K562 (cell line): Measurements from ENCODE around the gene STXBP4.

Experiments
- CREB1 ChIP-seq, 2 experiments: sonication (generic) in 1 of 2; formaldehyde crosslinking in 1 of 2; IDR thresholded peaks; 2 replicates each; pipeline versions ENCODE4 v1.6.1 to v1.8.0; 2012 to 2022; ENCODE audit warnings: inconsistent platforms in 1 of 2, mild to moderate bottlenecking in 1 of 2, missing genetic modification reagents in 1 of 2, moderate library complexity in 1 of 2
- FOXJ3 ChIP-seq: sonication (generic); formaldehyde crosslinking; IDR thresholded peaks from 2 replicates; pipeline ENCODE4 v1.4.0; 2020; ENCODE audit warnings: mild to moderate bottlenecking, missing genetic modification reagents
- HDAC2 ChIP-seq: fragments of 450-650 bp; IDR thresholded peaks from 2 replicates; pipeline ENCODE4 v1.6.1; 2016; ENCODE audit warnings: mild to moderate bottlenecking
- PHB2 ChIP-seq: fragments of 450-650 bp; IDR thresholded peaks from 2 replicates; pipeline ENCODE4 v1.6.1; 2017; ENCODE audit warnings: low read depth
- POLR2A ChIP-seq: fragments of 450-650 bp; conservative IDR thresholded peaks from 2 replicates; pipeline ENCODE4 v1.6.1; 2016
- PRPF4 ChIP-seq: fragments of 200-400 bp; formaldehyde crosslinking; IDR thresholded peaks from one replicate; pipeline ENCODE4 v1.6.1; 2017; ENCODE audit warnings: low read length, low read depth, mild to moderate bottlenecking; ENCODE audit not compliant: insufficient read depth, poor library complexity, severe bottlenecking
- TAF1 ChIP-seq: IDR thresholded peaks from 2 replicates; pipeline ENCODE4 v1.6.1; 2011; ENCODE audit warnings: mild to moderate bottlenecking, low read length, moderate library complexity; ENCODE audit not compliant: insufficient read depth, control insufficient read depth, severe bottlenecking; ENCODE audit errors: extremely low read depth
- TF ChIP-seq, protein P1 (sequence below), 3 experiments: IDR thresholded peaks in 2 of 3; conservative IDR thresholded peaks in 1 of 3; 2 replicates each; pipeline ENCODE4 v1.5.1; 2011 to 2012; ENCODE audit warnings: low read length in 3 of 3, mild to moderate bottlenecking in 3 of 3, control low read depth in 2 of 3, improper control_type of control experiment in 1 of 3, inconsistent platforms in 1 of 3, low read depth in 1 of 3, mixed read lengths in 1 of 3, moderate library complexity in 1 of 3; ENCODE audit not compliant: insufficient read depth in 2 of 3
- TF ChIP-seq, protein P2 (sequence below): IDR thresholded peaks from 3 replicates; pipeline ENCODE4 v1.6.1; 2011; ENCODE audit warnings: borderline replicate concordance, mild to moderate bottlenecking, moderate library complexity; ENCODE audit not compliant: insufficient read length; ENCODE audit errors: extremely low read depth
- TF ChIP-seq, protein P3 (sequence below): sonication (generic); formaldehyde crosslinking; IDR thresholded peaks from 2 replicates; pipeline ENCODE4 v1.9.0; 2022; ENCODE audit warnings: mild to moderate bottlenecking, missing genetic modification reagents

DNA sequence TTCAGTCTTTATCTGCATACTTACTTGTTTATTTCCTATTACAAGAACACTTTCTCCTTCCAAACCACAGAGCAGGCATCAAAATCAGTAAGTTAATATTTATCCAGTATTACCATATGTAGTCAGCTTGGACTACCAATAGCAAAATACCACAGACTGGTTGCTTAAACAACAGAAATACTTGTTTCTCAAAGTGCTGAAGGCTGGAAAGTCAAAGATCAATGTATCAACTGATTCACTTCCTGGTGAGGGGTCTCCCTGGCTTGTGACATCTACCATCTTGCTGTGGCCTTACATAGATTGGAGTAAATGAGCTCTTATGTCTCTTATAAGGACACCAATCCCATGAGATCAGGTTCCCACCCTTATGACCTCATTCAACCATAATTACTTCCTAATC, 2.6 kb downstream of the STXBP4 start:
- TF ChIP-seq, protein P1, sequence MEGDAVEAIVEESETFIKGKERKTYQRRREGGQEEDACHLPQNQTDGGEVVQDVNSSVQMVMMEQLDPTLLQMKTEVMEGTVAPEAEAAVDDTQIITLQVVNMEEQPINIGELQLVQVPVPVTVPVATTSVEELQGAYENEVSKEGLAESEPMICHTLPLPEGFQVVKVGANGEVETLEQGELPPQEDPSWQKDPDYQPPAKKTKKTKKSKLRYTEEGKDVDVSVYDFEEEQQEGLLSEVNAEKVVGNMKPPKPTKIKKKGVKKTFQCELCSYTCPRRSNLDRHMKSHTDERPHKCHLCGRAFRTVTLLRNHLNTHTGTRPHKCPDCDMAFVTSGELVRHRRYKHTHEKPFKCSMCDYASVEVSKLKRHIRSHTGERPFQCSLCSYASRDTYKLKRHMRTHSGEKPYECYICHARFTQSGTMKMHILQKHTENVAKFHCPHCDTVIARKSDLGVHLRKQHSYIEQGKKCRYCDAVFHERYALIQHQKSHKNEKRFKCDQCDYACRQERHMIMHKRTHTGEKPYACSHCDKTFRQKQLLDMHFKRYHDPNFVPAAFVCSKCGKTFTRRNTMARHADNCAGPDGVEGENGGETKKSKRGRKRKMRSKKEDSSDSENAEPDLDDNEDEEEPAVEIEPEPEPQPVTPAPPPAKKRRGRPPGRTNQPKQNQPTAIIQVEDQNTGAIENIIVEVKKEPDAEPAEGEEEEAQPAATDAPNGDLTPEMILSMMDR (IDR thresholded peaks at IDR 0.05 in 2 of 3, conservative IDR thresholded peaks at IDR 0.05 in 1 of 3; ENCODE audit: insufficient read depth in 2 of 3, low read depth in 1 of 3, low read length in 3 of 3), result no peak
- TF ChIP-seq CREB1 (IDR thresholded peaks at IDR 0.05) (no peak), CREB1 (CRISPR knock-in tag; IDR thresholded peaks at IDR 0.05) (no peak), HDAC2 (no peak), PHB2 (no peak), FOXJ3 (CRISPR knock-in tag) (no peak), PRPF4 (no peak), TAF1 (no peak), POLR2A (no peak)
- TF ChIP-seq, protein P2, sequence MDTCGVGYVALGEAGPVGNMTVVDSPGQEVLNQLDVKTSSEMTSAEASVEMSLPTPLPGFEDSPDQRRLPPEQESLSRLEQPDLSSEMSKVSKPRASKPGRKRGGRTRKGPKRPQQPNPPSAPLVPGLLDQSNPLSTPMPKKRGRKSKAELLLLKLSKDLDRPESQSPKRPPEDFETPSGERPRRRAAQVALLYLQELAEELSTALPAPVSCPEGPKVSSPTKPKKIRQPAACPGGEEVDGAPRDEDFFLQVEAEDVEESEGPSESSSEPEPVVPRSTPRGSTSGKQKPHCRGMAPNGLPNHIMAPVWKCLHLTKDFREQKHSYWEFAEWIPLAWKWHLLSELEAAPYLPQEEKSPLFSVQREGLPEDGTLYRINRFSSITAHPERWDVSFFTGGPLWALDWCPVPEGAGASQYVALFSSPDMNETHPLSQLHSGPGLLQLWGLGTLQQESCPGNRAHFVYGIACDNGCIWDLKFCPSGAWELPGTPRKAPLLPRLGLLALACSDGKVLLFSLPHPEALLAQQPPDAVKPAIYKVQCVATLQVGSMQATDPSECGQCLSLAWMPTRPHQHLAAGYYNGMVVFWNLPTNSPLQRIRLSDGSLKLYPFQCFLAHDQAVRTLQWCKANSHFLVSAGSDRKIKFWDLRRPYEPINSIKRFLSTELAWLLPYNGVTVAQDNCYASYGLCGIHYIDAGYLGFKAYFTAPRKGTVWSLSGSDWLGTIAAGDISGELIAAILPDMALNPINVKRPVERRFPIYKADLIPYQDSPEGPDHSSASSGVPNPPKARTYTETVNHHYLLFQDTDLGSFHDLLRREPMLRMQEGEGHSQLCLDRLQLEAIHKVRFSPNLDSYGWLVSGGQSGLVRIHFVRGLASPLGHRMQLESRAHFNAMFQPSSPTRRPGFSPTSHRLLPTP, result no peak
- TF ChIP-seq, protein P3, sequence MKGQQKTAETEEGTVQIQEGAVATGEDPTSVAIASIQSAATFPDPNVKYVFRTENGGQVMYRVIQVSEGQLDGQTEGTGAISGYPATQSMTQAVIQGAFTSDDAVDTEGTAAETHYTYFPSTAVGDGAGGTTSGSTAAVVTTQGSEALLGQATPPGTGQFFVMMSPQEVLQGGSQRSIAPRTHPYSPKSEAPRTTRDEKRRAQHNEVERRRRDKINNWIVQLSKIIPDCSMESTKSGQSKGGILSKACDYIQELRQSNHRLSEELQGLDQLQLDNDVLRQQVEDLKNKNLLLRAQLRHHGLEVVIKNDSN (CRISPR knock-in tag), result no peak
